Stimulated activated CD4-positive, alpha-beta T cell treated with anti-CD3 and anti-CD28 coated beads, TNF-alpha, amount 100 ng/mL, for 4 hours (primary cell): ENCODE measurements around the gene KIF9.
"Not testable (repeated sequence)": the region's sequence is repeated elsewhere in the genome, so short reads cannot be mapped to it uniquely, and the experiment has no call there.

Experiments
- DNase-seq, 3 experiments: peaks; one replicate each; pipeline ENCODE4 v3.0.0-alpha.2; 2020; ENCODE audit warnings: low read depth in 3 of 3

The KIF9 gene

DNA sequence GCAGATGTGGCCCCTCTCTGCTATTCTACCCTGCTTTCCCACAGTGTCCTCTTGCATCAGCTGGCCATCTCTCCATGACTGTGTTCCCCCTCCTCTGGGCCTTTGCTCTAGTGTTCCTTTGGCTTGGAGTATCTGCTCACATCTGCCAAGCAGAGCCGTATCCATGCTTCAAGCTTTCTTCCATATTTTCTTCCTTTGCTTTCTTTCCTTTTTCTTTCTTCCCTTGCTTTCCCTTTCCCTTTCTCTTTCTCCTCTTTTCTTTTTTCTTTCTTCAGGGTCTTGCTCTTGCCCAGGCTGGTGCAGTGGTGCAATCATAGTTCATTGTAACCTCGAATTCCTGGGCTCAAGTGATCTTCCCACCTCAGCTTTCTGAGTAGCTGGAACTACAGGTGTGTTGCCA lies 12.7 kb upstream of the KIF9 start:
- DNase-seq, result no peak

DNA sequence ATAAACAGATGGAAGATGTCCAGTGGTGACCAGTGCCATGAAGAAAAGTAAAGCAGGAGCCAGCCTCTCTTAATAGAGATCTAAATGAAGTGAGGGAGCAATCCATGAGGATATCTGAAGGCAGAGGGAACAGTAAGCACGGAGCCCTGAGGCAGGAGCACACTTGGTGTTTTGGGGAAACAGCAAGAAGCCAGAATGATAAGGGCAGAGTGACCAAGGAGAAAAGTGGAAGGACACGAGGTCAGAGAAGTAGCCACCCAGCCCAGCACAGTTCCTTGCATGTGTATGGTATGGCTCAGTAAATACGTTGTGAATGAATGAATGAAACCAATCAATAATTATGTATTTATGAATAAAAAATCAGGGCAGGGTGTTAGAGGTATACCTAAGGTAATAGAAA lies 11.8 kb upstream of the KIF9 start:
- DNase-seq, result no peak

DNA sequence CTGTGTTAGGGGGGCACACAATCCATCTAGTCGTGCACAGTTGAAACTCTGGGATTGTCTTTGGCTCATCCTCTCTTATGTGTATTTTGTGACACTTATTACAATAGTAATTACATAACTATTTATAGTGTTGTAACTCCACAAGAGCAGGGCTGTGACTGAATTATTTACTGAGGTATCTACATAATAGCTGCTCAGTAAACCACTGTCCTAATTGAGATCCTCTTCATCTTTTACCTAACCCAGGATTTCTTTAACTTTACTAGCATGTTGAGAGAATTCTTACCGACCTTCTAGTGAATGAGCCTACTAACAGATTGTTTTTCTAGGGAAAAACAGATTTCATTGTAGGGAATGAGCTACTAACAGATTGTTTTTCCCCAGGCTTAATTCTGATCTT lies 11.2 kb upstream of the KIF9 start:
- no peak for DNase-seq

DNA sequence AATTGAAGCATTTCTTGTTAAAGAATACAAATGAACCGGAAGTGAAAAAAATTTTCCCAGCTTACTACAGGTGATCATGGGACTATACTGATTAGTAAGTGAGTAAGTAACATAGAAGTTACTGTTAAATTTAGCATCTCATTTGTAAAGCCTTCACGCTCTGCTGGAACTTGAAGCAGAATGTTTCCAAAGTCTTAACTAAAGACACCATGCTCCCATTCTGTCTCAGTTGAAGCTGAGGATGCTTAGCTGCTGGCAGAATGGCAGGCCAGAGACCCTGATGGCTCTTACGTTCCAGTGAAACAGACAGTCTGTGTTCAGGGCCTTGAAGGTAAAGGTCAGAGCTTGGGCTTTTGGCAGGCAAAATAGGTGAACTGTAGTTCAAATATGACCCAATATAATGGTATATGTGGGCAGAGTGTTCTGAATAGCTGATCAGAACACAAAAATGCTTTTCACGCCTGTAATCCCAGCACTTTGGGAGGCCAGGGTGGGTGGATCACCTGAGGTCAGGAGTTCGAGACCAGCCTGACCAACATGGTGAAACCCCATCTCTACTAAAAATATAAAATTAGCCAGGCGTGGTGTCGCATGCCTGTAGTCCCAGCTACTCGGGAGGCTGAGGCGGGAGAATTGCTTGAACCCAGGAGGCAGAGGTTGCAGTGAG lies 9.3 kb upstream of the KIF9 start:
- not testable (repeated sequence) for DNase-seq

DNA sequence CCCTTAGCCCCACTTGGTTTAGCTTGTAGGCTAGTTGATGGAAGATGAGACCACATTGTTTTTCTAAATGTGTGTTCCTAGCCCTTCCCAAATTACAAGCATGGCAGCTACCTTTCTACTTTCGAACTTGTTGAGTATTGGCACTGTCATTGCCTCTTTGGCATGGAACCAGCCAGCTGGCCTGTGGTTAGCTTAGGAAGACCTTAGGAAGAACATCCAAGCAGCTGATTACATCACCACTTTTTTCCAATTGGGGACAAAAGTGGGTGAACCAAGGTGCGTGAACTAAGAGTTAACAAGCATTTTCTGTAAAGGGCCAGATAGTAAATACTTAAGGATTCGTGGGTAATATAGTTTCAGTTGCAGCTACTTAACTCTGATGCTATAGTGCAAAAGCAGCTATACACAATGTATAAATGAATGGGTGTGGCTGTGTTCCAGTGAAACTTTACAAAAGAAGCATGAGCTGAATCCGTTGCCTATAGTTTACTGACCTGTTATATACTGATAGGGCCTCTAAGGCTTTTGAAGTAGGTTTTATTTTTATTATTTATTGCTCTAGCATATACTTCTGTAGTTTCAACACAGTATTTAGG lies 8.7 kb upstream of the KIF9 start:
- no peak for DNase-seq

DNA sequence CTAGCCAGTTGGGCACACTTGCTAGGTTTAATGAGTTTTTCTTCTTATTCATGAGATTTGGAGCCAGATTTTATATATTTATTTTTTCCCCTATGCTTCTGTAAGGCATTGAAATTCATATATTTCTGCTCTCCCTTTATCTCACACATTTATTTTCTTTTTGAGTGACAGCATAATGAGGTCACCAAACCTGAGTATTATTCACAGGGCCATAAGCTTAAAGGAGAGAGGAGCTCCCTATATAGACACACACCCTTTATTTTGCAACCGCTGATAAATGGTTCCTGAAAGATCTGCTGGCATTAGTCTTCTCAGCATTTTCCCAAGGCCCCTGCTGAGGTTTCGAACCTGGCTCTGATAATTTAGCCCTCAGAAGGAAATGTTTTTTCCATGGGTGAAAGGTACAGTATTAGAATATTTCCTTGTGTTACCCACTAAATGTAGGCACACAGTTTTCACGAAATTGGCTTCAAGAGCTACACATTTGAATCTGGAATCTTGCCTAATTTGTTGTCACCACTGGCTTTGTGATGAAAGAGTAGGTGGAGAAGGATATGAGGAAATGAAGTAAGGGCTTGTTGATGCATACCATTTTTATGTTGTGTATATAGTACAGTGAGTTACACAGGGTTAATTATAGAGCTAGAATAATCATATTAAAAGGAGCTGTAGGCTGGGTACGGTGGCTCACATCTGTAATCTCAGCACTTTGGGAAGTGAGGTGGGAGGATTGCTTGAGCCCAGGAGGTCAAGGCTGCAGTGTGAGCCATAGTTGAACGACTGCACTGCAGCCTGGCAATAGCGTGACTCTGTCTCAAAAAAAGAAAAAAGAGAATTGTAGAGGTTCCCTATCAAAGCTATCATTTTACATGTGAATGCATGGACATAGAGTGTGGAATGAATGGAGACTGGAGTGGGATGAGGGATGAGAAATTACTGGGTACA lies 6.6 kb upstream of the KIF9 start:
- no peak for DNase-seq

DNA sequence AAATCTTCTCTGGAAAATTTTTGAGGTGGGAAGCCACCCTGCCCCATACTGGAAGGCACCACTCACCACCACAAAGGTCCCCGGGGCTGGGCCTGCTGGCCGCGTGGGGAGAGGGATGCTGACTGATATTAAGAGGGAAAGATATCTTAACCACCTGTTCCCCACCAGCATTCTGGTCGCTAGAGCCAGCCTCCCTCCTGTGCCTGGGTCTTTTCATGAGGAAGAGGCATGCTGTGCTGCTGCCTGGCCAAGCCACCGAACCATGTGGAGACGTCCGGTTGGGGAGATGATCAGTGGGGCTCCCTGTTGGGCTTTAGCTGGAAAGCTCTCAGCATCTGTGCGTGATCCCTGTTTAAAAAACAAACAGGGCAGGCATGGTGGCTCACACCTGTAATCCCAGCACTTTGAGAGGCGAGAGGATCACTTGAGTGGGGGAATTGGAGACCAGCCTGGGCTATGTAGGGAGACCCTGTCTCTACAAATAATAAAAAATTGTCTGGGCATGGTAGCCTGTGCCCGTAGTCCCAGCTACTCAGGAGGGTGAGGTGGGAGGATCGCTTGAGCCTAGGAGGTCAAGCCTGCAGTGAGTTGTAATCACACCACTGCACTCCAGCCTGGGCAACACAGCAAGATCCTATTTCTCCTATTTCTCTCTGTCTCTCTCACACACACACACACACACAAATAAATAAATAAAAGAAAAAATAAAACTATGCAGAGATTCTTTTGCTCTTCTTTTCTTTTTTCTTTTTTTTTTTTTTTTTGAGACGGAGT lies 1.2 kb upstream of the KIF9 start:
- DNase-seq, result peak in 2 of 3 experiments; percentile 5 to 8

DNA sequence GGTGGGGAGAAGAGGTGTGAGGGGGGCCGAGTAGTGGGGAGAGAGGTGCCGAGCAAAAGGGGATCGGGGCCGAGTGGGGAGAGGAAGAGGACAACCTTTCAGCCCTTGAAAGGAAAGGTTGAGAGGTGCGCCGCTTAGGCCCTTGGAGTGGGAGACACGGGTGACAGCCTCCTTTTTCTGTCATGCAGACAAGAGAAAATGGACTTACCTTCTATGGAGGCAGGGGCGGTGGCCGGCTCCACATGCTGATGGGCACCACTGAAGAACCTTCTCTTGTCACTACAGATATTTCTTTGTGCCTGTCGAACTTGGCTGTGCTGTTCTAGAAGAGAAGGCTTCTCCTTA lies 566 bp upstream of the KIF9 start:
- DNase-seq, result no peak

DNA sequence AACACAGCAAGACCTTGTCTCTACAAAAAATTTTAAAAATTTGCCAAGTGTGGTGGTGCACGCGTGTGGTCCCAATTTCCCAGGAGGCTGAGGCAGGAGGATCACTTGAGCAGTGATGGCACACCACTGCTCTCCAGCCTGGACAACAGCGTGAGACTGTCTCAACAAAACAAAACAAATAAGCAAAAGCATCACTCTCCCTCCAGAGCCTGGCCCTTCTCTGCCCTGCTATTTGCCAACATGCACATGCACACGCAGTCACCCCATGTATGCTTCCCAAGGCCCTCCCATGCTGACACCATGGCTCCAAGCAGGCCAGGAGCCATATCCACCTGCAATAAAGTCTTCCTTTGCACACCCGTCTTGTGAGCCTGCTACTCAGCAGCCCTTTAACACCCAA lies 2.1 kb downstream of the KIF9 start:
- no peak for DNase-seq

DNA sequence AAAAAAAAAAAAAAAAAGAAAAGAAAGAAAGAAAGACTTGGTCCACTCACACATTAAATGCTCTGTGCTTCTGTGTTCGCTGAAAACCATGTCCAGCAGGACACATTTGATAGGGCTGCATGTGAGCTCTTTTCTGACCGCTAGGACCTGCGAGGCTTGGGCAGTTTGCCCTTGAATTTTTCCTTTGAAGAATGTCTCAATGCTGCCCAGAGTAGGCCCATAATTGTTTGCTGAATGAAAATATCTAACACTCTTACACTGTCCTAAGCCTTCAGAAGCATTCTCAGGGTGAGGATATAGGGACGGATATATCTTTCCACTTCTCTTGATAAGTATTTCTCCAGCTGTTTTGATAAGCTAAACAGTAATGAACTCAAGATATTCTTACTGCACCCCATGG lies 6.0 kb downstream of the KIF9 start:
- DNase-seq, result no peak

DNA sequence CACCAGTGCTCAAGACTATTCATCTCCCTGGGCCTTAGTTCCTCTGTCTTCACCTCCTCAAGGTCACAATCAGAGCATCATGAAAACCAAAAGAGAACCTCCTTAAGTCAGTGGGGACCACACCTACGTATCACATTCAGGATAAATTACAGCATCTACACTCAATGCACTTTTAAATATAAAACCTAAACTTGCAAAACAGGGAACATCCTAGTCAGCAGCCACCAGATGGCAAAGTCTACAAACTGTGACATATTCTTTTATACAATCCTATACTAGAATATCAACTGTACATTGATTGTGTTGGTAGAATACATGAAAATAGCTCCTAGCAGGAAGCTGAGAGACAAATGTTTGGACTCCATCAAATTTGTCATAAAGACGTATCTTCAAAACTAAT lies 7.9 kb downstream of the KIF9 start:
- DNase-seq, result no peak

DNA sequence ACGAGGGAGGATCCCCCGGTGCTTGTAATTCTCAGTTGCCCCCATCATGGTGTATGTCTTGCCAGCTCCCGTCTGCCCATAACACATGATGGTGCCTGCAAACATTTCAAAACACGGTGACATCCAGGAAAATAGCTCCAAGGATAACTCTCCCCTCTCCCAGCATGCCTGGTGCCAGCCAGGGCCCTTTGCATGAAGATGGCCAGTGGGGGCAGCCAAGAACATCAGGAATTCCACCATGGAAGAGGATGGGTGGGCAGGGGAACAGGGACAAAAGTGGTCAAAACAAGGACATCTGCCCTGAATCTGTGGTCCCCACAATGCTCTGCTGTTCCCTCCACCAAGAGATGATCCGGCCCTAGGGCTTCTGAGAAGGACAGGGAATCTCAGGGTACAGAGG lies 9.0 kb downstream of the KIF9 start:
- DNase-seq, result no peak

DNA sequence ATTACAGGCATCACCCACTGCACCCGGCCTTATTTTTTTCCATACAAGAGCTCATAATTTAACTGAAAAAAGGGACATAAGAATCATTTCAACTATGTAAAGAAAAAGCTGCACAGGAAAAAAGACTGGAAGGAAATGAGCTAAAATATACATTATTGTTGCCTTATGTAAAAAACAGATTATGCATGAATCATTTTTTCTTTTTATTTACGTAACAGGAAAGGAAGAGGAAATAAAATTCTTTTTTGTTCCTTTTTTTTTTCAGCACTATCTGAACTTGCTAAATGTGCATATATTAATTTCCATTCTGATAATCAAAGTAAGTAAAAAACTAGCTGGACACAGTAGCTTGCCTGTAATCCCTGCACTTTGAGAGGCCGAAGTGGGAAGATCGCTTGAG lies 12.1 kb downstream of the KIF9 start:
- DNase-seq, result no peak

DNA sequence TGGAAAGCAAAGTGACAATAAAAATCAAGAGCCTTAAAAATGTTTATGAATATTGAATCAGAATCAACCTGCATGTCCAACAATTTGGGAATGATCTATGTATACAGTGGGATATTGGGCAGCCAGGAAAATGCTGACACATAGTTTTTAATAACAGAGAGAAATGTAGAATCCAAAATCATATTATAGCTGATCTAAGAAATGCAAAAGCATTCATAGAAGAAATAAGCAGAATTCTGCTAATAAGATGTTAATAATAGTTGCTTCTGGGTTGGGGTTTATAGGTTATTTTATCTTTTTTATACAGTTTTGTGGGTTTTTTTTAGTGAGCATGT lies 15.1 kb downstream of the KIF9 start:
- DNase-seq, result no peak

DNA sequence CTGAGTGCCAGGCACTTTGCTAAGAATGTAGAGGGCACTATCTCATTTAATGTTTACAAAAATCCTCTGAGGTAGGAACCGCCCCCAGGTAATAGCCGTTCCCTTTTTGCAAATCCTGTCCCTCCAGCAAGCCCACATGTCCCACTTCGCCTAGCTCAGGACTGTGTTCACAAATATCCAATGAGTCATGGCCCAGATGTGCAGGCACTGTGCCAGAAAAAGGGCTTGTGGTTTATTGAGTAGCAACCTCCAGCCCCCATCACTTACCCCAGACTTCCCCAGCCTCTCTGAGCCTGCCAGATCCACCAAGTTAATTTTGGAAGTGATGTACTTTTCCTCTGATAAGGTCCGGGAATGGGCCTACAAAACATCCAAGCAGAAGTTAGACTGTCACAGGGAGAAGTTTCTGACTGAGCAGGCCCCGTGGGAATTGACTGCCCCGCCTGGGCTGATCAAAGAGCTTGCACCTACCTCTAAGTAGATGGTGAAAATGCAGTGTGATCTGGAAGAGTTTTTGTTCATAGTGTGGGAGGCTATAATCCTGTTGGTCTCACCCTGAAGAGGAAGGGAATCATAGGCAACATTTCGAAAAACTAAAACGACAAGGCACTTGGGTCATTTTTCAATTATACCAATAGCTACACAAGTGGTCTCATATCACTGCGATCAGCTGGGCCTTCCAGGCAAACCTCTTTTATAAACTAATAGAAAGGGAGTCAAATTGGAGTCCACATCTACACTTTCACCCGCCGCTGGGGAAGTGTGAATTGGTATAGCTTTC lies 15.7 kb downstream of the KIF9 start:
- DNase-seq, result peak in 2 of 3 experiments; percentile 21 to 28

DNA sequence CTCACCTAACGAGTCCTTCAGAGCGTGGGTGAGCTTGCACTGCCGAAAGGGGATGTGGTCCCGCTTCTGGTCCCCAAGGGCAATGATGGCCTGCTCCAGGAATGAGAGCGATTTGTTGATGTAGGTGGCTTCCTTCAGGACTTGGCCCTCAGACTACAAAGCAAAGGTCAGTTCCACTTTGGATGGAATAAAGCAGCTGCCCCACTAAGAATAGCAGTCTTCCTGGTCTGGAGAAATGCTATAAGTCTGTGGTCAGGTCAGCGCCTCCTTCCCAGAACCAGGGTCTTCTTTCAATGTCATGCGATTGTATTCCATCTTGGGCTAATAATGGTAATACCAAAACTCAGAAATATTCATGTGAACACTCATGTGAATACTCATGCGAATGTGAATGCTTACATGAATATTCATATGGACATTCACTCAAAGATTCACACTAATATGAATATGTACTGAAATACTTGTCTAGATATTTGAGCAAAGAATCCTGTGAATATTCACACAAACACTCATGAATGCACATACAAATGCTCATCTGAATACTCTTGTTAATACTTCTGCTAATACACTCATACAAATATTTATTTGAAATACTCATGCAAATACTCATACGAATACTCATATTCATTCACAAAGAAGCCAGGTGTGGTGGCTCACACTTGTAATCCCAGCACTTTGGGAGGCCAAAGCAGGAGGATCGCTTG lies 16.7 kb downstream of the KIF9 start:
- DNase-seq, result no peak

DNA sequence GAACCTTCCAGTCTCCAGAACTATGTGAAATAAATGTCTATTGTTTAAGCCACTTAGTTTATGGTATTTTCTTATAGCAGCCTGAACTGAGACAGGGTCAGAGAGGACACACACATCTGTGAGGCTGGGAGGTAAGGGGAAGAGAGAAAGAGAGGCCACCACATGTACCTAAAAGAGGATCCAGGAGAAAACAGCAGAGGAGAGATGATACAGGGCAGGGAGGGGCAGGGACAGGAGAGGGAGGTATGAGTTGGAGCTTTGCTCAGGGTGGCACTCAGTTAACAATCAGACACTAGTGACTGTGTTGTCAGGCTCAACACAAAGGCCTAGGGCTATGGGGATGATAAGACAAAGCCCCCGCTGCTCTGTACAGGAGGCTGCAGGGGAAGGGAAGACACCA lies 17.6 kb downstream of the KIF9 start:
- DNase-seq, result no peak

DNA sequence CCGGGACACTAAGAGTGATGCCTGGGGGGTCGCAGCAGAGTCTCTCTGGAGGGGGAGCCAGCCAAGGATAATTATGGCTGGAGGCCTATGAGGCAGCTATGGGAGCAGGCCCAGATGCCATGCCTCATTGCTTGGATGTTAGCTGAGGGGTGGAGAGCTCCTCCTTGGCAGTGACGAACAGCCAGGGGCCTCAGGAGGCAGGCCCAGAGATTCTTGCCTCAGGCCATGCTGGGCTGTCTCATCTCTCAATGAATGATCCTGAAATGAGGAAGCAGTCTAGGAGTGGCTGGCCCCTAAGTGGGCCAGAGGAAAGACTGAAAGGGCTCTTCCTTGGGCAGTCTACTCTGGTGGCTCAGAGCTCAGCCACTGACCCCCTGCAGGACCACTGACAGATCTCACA lies 21.3 kb downstream of the KIF9 start:
- DNase-seq, result no peak

DNA sequence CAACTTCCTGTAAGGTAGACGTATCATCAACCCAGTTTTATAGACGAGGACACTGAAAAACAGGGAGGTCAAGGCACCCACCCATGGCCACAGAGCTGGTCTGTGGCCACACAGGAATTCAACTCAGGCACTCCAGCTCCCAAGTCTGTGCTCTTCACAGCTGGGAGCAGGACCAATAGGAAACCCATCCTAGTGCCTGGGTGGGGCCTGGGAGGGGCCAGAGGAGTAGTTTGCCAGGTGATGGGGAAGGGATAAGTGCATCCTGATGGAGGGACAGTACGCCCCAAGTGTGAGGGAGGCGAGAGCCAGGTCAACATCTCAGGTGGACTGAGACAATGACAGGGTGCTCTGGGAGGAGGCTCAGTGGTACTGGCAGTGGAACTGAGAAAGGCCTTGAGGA lies 22.0 kb downstream of the KIF9 start:
- no peak for DNase-seq

DNA sequence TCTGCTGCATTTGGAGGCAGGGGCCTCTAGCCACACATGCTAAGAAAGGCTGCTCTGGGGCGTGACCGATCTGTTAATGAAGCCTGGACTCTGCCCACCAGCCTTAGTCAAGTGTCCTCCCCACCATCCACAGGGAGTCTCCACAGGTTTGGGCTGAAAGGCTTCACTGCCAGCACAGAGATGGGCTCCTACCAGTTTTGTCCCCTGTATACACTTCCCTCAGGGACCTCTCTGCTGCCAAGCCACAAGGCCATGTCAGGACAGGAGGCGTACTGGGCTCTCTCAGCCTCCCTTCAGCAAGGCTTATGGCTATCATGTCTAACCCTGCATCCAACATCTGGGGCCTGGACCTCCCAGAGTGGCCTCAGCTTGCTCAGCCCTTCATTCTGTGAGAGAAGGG lies 23.5 kb downstream of the KIF9 start:
- DNase-seq, result no peak

DNA sequence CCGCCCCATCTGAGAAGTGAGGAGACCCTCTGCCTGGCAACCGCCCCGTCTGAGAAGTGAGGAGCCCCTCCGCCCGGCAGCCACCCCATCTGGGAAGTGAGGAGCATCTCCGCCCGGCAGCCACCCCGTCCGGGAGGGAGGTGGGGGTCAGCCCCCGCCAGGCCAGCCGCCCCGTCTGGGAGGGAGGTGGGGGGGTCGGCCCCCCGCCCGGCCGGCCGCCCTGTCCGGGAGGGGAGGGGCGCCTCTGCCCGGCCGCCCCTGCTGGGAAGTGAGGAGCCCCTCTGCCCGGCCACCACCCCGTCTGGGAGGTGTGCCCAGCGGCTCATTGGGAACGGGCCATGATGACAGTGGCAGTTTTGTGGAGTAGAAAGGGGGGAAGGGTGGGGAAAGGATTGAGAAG lies 26.3 kb downstream of the KIF9 start:
- not testable (repeated sequence) for DNase-seq
